Activated CD8-positive, alpha-beta memory T cell treated with anti-CD3 and anti-CD28 coated beads for 36 hours (primary cell): Measurements from ENCODE around the gene SESN2. TPM values are rescaled to one million over a fixed set of nuclear protein-coding genes. Genes with fewer than 3 reads are reported as not detected.

Experiments used
- CTCF ChIA-PET: fragments of 350-600 bp; sonication (Branson Sonifier 250); formaldehyde crosslinking; loops from one replicate; lab custom pipeline; 2021; ENCODE audit warnings: antibody characterized with exemption; lab: Charles Lee
- POLR2A ChIA-PET: fragments of 350-600 bp; sonication (Branson Sonifier 250); formaldehyde crosslinking; loops from one replicate; lab custom pipeline; 2021; ENCODE audit warnings: antibody characterized with exemption; lab: Charles Lee
- total RNA-seq, 2 experiments: library from RNA; stranded (reverse); gene quantifications; one replicate each; pipeline ENCODE4 v1.2.3, GENCODE V29; 2021

SESN2 gene
- total RNA-seq, 2 experiments from 2014 or later, result 22.8 to 23.3 TPM

DNA sequence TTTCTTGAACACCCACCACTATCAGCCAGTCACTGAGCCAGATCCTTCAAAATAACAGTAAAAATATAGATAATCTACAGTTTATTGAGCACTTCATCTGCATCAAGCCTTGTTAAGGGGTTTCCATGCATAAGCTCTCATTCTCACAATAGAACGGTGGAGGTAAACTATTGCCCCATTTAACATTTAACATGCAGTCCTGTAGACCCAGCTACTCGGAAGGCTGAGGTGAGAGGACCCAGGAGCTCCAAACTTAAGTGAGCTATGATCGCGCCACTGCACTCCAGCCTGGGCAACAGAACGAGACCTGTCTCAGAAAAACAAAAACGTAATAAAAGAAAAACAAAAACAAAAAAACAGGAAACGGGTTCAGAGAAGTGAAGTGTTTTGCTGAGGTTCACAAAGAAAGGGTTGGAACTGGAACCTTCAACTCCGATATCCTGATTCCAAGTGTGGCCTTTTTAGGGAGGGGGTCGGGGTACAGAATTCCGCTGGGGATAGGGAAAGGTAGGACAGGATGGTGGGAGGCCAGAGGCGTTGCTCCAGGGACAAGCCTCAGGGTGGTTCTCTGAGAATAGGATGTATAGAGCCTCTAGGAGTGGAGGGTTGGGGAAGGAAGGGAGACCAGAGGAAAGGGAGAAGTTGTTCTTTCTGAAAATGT lies 11.6 kb upstream of the SESN2 start:
- ChIA-PET CTCF (interaction anchor here (0.6 to 3.0 kb wide), 11 partner anchors 9 to 156 kb away, joined by 3 to 33 read pairs (median 5); partner anchors contain the start of genes ATP5IF1, MED18 and SESN2), POLR2A (interaction anchor here (1.6 to 4.6 kb wide), 4 partner anchors 12 to 265 kb away, joined by 7 to 51 read pairs (median 10); partner anchors contain the start of genes MED18, RCC1 and SESN2)

DNA sequence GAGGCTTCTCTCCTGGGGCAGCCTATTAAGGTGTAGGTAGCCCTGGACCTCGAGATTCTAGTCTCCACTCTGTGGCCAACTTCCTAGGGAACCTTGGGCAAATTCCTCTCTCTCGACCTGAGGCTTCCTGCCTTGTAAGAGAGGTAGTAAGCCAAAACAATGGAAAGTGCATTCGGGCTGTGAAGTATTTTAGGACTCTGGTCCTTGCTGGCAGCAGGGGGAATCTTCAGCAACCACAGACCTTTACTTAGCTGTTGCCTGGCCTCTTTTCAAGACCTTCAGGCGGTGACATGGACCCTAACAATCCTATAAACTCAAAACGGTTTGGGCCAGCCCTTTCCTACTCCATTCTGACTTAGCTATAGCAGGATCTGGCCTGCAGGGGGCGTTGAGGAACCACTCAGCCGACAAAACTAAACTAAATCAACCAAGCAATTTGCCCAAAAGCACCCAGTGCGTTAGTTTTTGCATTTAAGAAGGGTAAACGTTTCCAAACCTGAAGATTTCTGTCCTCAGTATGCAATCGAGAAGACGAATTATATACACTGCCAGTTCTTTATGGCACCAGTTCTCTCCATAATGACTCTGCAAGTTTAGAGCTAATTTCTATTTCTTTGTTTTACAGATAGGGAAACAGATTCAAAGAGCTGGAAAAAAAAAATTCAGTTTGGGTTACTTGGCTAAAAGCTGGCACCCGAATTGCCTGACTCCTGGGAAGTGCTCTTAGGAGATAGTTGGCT lies 10.9 kb upstream of the SESN2 start:
- ChIA-PET CTCF (interaction anchor here (0.8 to 3.0 kb wide), 14 partner anchors 10 to 630 kb away, joined by 3 to 33 read pairs (median 4); partner anchors contain the start of genes ATP5IF1, MED18 and SESN2), POLR2A (interaction anchor here (0.8 to 4.6 kb wide), 9 partner anchors 11 to 400 kb away, joined by 3 to 51 read pairs (median 5); partner anchors contain the start of genes ATP5IF1, MED18, RCC1 and RNU11)

DNA sequence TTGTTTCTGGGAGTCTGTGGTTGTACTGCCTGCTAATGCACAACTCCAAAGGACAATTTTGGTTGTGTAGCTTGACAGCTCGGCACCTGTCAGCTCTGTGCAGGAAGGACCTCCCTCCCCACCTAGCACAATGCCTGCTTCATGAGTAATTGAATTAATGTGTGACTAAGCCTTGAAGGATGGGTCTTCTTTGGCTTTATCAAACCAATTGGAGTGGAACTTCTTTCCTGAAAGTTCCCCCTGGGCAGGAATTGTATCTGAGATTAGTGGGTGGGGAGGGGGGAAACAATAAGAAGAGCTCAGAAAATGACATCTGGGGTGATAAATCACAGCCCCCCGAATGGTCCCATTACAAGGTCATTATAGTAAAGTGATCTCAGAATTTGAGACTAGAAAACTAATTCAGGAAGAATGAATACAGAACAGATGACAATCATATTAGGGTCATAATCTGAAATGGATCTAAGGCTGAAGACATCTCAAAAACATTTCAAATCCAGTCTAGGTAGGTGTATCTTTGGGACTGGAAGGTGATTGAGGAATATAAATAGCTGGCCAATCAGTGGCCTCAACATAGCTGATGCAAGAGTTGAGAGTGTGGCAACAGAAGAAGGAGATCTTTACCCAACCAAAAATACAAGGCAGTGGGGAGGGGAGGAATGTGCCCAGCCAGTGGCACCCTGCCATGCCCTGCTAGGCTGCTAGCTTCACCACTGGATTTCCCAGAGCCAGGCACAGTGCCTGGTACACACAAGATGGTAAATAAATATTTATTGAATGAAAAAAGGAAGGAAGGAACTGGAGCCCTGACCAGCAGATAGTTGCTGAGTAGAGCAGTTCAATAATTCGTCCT lies 10.1 kb upstream of the SESN2 start:
- ChIA-PET POLR2A (interaction anchor here (0.8 to 4.6 kb wide), 10 partner anchors 10 to 399 kb away, joined by 3 to 51 read pairs (median 4); partner anchors contain the start of genes ATP5IF1, MED18, RCC1 and RNU11), CTCF (interaction anchor here (0.6 to 3.0 kb wide), 16 partner anchors 10 to 629 kb away, joined by 3 to 33 read pairs (median 4); partner anchors contain the start of genes ATP5IF1, FAM76A, MED18 and SESN2)

DNA sequence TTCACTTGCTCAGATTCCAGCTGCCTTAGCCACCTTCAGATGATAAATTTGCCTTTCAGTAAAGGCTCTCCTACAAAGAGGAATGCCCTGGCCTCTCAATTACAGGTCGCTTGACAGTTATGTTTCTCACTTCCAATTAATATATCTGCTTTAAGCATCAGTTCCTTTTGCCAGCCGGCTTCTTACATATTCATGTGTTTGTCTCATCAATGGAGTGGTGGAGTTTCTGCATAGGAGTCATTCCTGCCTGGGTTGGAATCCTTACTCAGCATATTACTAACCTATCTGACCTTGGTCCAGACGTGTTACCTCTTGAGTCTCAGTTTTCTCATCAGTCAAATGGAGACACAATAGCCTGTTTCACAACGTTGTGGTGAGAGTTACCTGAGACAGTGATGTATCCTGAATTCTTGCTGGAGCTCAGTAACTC lies 9.4 kb upstream of the SESN2 start:
- ChIA-PET CTCF (interaction anchor here (0.6 to 3.0 kb wide), 7 partner anchors 9 to 190 kb away, joined by 3 to 33 read pairs (median 6); partner anchors contain the start of genes MED18 and SESN2), POLR2A (interaction anchor here (0.6 to 4.6 kb wide), 5 partner anchors 10 to 262 kb away, joined by 3 to 51 read pairs (median 7); partner anchors contain the start of genes MED18, RCC1 and SESN2)

DNA sequence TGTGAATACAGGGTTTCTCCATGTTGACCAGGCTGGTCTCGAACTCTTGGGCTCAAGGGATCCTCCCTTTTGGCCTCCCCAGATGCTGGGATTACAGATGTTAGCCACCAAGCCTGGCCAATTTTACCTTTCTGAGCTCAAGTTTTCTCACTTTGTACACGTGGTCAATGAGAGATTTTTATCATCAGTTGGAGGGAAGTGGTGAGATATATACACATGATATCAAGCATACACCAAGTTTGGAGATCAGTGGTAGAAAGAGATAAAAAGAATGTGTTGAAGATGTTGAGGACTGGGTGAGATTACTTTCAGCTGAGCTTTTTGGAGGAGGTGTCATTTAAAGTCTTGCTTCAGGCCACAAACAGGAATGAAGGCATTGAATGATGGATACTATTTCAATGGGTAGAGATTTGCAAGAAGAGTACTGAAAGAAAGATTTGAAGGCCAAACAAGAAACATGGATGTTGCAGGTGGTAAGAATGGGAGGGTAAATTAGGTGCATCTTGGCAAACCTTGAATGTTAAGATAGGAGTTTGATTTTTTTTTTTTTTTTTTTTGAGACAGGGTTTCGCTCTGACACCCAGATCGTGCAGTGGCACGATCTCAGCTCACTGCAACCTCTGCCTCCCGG lies 3.0 kb upstream of the SESN2 start:
- ChIA-PET POLR2A (interaction anchor here (1.0 kb wide), 1 partner anchor 73 kb away, joined by 3 read pairs; the partner anchor contains the start of gene MED18), CTCF (no interaction called here)

DNA sequence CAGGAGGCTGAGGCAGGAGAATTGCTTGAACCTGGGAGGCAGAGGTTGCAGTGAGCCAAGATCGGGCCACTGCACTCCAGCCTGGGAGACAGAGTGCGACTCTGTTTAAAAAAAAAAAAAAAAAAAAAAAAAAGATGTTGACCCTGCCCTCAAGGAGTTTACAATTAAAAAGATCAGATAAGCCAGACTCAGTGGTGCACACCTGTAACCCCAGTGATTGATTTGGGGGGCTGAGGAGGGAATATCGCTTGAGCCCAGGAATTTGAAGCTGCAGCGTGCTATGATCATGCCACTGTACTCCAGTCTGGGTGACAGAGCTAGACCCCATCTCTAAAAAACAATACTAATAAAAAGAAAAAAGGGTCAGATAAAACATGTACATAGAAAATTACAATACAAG lies 1.6 kb upstream of the SESN2 start:
- ChIA-PET POLR2A (interaction anchor here (0.6 to 4.5 kb wide), 2 partner anchors 8 to 381 kb away, joined by 8 to 51 read pairs; no protein-coding TSS in a partner anchor), CTCF (interaction anchor here (0.7 to 4.6 kb wide), 3 partner anchors 9 to 281 kb away, joined by 3 to 33 read pairs (median 4); no protein-coding TSS in a partner anchor)

DNA sequence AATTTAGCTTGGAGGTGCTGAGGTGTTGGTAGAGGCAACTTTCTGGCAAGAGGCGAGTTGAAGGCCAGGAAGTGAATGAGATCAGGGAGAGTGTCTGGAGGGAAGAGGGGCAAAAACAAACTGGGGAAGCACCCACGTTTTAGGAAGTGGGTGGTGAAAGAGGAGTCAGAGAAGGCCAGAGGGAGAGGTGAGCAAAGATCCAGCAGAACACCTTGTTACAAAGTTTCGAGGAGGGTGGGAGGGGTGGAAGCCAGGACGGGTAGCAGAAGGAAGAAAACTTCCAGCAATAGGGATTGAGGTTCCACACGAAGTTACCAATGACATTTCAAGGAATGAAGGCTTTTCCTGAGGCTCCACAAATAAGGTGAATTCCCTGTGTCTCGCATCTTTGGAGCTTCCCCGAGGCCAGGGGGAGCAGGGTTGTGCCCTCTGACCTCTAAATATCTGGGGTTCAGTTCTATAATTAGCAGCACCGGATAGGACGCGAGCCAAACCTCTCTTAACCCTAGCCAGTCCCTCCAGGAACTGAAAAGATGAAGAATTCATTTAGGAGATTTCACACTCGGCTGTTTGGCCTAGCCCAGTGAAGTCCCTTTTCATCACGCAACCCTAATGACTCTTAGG lies 578 bp upstream of the SESN2 start:
- ChIA-PET CTCF (interaction anchor here (1.1 to 4.6 kb wide), 2 partner anchors 10 to 13 kb away, joined by 4 to 33 read pairs; no protein-coding TSS in a partner anchor), POLR2A (interaction anchor here (0.6 to 4.5 kb wide), 5 partner anchors 9 to 293 kb away, joined by 3 to 51 read pairs (median 11); partner anchors contain the start of gene ATP5IF1)

DNA sequence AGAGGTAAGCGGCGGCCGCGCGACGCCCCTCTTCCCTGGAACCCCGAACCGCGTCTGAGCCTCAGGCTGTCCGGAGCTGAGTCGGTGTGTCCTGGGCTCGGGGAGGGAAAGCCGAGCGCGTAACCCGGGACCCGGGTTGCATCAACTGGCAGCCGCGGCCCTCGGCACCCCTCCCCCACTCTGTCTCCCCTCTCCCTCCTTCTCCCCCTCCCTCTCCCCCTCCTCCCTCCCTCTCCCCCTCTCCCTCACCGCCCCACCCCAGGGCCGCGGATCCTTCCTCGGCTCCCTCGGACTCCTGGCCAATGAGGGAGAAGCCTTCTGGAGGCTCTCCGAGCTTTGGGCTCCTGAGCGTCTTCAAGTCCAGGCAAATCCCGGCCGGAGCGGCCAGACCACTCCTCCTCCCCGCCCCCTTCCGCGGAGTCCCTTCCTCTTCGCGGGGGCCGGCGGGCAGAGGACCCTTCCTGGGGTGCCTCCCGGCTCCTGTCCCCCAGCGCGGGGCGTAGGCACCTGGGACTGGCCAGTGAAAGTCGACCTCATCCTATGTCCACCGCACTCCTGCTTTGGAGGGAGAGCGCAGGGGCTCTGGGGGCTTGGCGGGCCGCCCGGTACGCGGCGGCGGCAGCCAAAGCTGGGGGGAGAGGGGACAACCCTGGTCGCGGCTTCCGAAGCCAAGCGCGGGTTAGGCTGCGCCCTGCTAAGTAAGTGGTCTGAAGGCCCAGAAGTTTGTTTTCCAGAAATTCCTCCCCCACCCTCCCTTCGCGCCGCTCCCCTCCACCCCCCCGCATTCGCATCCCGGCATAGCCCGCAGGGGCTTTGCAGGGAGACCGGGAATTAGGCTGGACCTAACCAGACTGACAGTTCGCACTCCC lies 850 bp downstream of the SESN2 start:
- CTCF ChIA-PET, result interaction anchor here (0.9 to 4.6 kb wide), 2 partner anchors 9 to 12 kb away, joined by 3 to 33 read pairs; no protein-coding TSS in a partner anchor
- POLR2A ChIA-PET, result interaction anchor here (0.5 to 4.5 kb wide), 10 partner anchors 11 to 1826 kb away, joined by 3 to 51 read pairs (median 4); partner anchors contain the start of genes ATP5IF1, MED18 and TRNAU1AP

DNA sequence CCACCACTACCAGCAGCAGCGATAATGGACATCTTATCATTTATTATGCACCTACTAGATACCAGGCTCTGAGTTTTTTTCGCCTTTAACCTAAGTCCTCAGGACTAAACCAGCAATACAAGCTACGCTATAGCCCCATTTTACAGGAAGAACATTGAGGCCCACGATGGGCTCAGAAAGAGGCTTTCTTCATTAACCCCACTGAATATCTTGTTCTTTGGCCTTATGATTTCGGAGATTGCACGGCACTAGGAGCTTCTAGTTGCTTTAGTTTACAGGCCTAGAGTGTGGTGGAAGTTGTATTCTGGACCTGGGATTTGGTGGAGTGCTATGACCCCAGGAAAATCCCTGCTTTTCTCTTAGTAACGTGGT lies 1.5 kb downstream of the SESN2 start:
- CTCF ChIA-PET, result interaction anchor here (0.9 to 4.6 kb wide), 2 partner anchors 8 to 12 kb away, joined by 3 to 33 read pairs; no protein-coding TSS in a partner anchor

DNA sequence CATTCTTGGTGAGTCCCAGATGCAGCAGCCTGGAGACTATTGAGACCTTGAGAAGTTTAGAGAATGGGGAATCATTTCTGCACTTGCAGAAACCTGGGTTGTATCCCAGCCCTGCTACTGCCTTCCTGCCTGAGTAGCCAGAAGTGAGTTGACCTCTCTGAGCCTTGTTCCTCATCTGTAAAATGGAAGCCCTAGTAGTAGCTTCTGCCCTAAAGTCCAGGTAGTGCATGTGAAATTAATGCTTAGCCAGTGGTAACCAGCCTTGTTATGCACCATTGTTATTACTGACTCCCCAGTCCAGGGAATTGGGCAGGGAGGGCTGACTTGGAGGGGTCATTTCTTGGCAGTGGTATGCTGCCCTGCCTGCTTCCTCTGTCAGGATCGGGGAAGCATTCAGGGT lies 5.6 kb downstream of the SESN2 start:
- CTCF ChIA-PET, result interaction anchor here (4.2 kb wide), 1 partner anchor 16 kb away, joined by 12 read pairs; no protein-coding TSS in a partner anchor
- POLR2A ChIA-PET, result no interaction called here

More for the DNA sequence above, 1.5 kb downstream of the SESN2 start:
- POLR2A ChIA-PET, result interaction anchor here (0.7 to 4.5 kb wide), 5 partner anchors 11 to 67 kb away, joined by 3 to 51 read pairs (median 11); partner anchors contain the start of gene MED18

DNA sequence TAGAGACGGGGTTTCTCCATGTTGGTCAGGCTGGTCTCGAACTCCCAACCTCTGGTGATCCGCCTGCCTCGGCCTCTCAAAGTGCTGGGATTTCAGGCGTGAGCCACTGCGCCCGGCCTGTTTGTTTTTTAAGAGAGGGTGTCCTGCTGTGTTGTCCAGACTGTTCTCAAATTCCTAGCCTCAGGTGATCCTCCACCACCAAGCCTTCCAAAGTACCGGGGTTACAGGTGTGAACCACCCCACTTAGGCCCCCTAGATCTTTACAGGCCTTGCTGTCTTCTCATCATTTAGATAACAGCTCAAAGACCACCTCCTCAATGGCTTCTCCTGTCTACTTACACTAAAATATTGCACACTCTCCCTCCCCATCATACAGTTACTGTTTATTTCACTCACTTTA lies 6.3 kb downstream of the SESN2 start:
- ChIA-PET POLR2A (no interaction called here), CTCF (interaction anchor here (0.6 to 4.2 kb wide), 2 partner anchors 17 to 346 kb away, joined by 3 to 12 read pairs; no protein-coding TSS in a partner anchor)

DNA sequence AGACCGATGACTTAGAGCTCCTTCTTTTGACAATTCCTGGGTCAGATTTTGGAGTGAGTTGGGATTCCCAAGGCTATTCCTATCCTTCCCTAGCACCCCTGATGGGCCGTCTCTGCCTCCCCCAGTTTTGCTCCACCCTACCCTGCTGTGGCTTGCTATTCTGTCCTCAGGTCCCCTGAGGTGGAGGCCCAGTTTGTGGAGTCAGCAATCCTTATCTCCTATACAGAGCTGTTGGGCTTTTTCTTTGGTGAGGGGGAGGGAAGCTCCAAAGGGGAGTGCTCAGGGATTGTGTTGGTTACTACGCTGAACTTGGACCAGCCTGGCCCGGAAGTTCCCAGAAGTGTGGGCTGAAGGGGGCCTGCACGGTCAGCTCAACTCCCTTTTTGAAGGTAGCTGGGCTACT lies 7.6 kb downstream of the SESN2 start:
- POLR2A ChIA-PET, result no interaction called here
- CTCF ChIA-PET, result no interaction called here

DNA sequence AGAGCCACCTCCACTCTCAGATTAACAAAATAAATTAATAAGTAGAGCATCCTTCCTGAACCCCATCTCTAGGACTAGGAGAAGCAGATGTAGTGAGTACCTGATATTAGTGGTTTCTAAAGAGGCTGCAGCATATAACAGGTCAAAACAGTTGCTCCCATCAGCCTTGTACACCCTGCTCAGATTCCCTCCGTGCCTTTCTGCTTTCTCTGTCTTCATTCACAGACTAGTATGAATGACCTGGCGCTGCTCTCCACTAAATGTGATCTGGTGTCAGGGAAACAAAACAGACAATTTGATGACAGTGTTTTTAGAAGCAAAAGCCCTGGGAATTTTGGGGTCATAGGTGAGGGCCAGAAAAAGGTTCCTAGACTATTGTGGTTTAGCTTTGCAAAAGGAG lies 8.3 kb downstream of the SESN2 start:
- ChIA-PET POLR2A (no interaction called here), CTCF (no interaction called here)

DNA sequence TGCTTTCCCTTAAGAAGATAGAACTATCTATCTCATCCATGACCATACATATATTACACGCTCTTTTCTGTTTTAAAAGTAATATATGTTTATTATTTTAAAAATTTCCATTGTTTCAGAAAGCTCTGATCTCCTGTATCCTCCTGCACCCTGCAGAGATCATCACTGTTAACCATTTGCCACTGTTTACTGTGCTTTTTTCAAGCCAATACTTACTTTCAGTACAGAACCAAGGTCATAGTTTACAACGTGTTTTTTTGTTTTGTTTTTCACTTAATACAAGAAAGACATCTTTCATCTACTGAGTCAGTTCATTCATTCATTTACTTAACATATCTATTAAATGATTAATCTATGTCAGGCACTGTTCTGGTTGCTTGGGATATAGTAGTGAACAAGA lies 10.2 kb downstream of the SESN2 start:
- CTCF ChIA-PET, result interaction anchor here (0.7 to 1.1 kb wide), 4 partner anchors 9 to 184 kb away, joined by 3 to 5 read pairs (median 4); no protein-coding TSS in a partner anchor
- POLR2A ChIA-PET, result no interaction called here

DNA sequence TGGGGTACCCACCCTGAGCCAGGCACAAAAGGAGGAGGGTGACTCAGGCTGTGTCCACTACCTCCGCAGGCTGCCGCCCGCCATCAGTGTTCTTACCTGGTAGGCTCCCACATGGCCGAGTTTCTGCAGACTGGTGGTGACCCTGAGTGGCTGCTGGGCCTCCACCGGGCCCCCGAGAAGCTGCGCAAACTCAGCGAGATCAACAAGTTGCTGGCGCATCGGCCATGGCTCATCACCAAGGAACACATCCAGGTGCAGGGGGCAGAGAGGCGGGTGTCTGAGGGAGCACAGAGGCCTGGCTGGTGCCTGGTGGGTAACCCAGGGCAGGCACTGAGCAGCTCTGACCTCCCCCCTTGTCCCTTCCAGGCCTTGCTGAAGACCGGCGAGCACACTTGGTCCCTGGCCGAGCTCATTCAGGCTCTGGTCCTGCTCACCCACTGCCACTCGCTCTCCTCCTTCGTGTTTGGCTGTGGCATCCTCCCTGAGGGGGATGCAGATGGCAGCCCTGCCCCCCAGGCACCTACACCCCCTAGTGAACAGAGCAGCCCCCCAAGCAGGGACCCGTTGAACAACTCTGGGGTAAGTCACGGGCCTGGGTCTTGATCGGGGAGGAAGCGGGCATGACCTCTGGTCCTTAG lies 13.0 kb downstream of the SESN2 start:
- CTCF ChIA-PET, result no interaction called here
- POLR2A ChIA-PET, result interaction anchor here (1.6 kb wide), 1 partner anchor 12 kb away, joined by 4 read pairs; no protein-coding TSS in a partner anchor
